ENCODE results near the gene ANXA2R. TPM values are rescaled to one million over a fixed set of nuclear protein-coding genes. Genes with fewer than 3 reads are reported as not detected.

ANXA2R gene
- total RNA-seq, 2 experiments from 2014 or later = 11.4 to 13.5 TPM

DNA sequence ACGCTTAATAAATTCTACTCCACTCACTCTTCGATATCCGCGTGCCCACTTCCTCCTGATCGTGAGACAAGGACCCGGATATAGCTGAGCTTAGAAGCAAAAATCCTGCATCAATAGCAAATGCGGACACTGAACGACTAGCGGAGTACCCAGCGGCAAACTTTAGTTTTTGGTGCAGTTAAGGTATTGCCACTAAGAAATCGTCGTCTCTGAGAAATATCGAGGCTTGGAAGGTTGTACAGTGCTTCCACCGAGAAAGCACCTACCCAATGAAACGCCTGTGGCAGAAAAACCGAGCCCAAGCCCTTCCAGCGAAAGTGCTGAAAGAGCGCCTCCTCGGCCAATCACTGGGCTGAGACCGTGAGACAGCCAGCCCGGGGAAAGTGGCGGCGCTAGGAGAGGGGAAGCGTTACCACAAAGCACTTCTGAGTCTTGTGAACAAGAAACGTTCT, 32.2 kb downstream of the ANXA2R start:
- H3K79me2 ChIP-seq (ENCODE audit: insufficient read depth, low read depth, low read length) = no peaks in the 10 kb centered on the region
- no TSS peak for BruUV-seq (replicated peaks)
- peak overlapping the region; percentile 96 for H2AFZ ChIP-seq (ENCODE audit: low read length)
- H3K4me3 ChIP-seq (ENCODE audit: low read depth, low read length, poor library complexity, severe bottlenecking) = peak overlapping the region; percentile 70
- H3K9me3 ChIP-seq (ENCODE audit: low read length) = no peaks in the 10 kb centered on the region
- intact Hi-C loops (cut with micrococcal nuclease; ENCODE audit: unreplicated experiment) = loop anchor here (1.0 to 5.0 kb wide), 4 partner anchors 13 to 594 kb away; partner anchors contain the start of genes ANXA2R and NNT
- CTCF ChIA-PET (ENCODE audit: unreplicated experiment) = interaction anchor here (0.8 to 1.5 kb wide), 4 partner anchors 11 to 113 kb away, joined by 3 read pairs; partner anchors contain the start of gene ZNF131
- H3K27ac ChIP-seq (ENCODE audit: low read depth, low read length, poor library complexity, severe bottlenecking) = peak overlapping the region; percentile 86
- H3K9me2 ChIP-seq (ENCODE audit: insufficient read depth, low read length) = no peaks in the 10 kb centered on the region
- POLR2A ChIA-PET = interaction anchor here (0.6 to 4.7 kb wide), 10 partner anchors 9 to 113 kb away, joined by 3 to 88 read pairs (median 5); partner anchors contain the start of gene ZNF131
- H3K4me1 ChIP-seq (ENCODE audit: insufficient read depth, low read length, poor library complexity, severe bottlenecking) = peaks cover 32% of the 10 kb centered on the region
- H3K4me2 ChIP-seq (ENCODE audit: low read length) = peak overlapping the region; percentile 96
- peak; percentile 85 for DNase-seq (ENCODE audit: low spot score)
- TF ChIP-seq, protein P1, sequence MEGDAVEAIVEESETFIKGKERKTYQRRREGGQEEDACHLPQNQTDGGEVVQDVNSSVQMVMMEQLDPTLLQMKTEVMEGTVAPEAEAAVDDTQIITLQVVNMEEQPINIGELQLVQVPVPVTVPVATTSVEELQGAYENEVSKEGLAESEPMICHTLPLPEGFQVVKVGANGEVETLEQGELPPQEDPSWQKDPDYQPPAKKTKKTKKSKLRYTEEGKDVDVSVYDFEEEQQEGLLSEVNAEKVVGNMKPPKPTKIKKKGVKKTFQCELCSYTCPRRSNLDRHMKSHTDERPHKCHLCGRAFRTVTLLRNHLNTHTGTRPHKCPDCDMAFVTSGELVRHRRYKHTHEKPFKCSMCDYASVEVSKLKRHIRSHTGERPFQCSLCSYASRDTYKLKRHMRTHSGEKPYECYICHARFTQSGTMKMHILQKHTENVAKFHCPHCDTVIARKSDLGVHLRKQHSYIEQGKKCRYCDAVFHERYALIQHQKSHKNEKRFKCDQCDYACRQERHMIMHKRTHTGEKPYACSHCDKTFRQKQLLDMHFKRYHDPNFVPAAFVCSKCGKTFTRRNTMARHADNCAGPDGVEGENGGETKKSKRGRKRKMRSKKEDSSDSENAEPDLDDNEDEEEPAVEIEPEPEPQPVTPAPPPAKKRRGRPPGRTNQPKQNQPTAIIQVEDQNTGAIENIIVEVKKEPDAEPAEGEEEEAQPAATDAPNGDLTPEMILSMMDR (conservative IDR thresholded peaks at IDR 0.05; ENCODE audit: low read length) = no peak; the same call in 1 of the 2 replicates
- TF ChIP-seq EZH2phosphoT487 (IDR thresholded peaks at IDR 0.05; ENCODE audit: borderline replicate concordance, low read depth, low read length) = no peak
- no peaks in the 10 kb centered on the region for H3K36me3 ChIP-seq (ENCODE audit: insufficient read depth, low read length)
- no peaks in the 10 kb centered on the region for H4K20me1 ChIP-seq (ENCODE audit: insufficient read depth, low read length)

DNA sequence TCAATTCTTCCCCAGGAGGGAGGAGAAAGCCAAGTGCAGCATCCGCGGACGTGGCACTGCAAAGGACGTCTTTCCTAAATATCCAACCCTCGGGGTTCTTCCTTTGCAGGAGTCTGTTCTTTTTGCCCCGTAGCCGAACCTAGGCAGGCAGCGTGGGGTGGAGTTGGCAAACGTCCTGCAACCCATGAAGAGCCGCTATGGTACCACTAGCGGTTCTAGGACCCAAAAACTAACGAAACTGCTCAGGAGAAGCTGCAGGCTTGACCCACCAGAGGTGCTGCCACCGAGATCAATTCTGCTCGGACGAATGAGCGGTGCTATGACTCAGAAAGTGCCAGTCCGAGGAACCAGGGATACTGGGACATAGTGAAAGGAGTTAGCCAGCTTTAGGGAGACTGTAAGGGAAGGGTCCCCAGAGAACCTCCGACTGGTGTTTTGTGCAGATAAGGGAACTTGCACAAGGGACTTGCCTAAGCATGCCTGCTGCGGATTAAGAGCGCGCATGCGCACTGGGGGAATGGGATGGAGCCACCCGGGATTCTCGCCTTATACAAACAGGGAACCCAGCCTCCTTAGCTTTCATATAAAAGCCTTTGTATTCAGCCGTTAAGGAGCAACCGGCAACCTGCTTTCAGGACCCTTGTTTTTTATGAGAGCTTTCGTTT, 32.7 kb downstream of the ANXA2R start:
- peak overlapping the region; percentile 70 for H3K4me3 ChIP-seq (ENCODE audit: low read depth, low read length, poor library complexity, severe bottlenecking)
- H3K9me3 ChIP-seq (ENCODE audit: low read length) = no peaks in the 10 kb centered on the region
- CTCF ChIA-PET (ENCODE audit: unreplicated experiment) = interaction anchor here (0.8 to 1.5 kb wide), 4 partner anchors 12 to 113 kb away, joined by 3 read pairs; partner anchors contain the start of gene ZNF131
- H3K36me3 ChIP-seq (ENCODE audit: insufficient read depth, low read length) = no peaks in the 10 kb centered on the region
- peak overlapping the region; percentile 96 for H3K4me2 ChIP-seq (ENCODE audit: low read length)
- no peaks in the 10 kb centered on the region for H4K20me1 ChIP-seq (ENCODE audit: insufficient read depth, low read length)
- DNase-seq (ENCODE audit: low spot score) = peak; percentile 82
- POLR2A ChIA-PET = interaction anchor here (0.6 to 4.7 kb wide), 9 partner anchors 8 to 114 kb away, joined by 3 to 88 read pairs (median 6); partner anchors contain the start of gene ZNF131
- no peaks in the 10 kb centered on the region for H3K9me2 ChIP-seq (ENCODE audit: insufficient read depth, low read length)
- H3K4me1 ChIP-seq (ENCODE audit: insufficient read depth, low read length, poor library complexity, severe bottlenecking) = peaks cover 32% of the 10 kb centered on the region
- peak overlapping the region; percentile 86 for H3K27ac ChIP-seq (ENCODE audit: low read depth, low read length, poor library complexity, severe bottlenecking)
- intact Hi-C loops (cut with micrococcal nuclease; ENCODE audit: unreplicated experiment) = loop anchor here (5.0 kb wide), 1 partner anchor 595 kb away; the partner anchor contains the start of gene NNT
- BruUV-seq (replicated peaks) = TSS peak; percentile 54
- no peaks in the 10 kb centered on the region for H3K79me2 ChIP-seq (ENCODE audit: insufficient read depth, low read depth, low read length)
- H2AFZ ChIP-seq (ENCODE audit: low read length) = peak overlapping the region; percentile 96
- TF ChIP-seq EZH2phosphoT487 (IDR thresholded peaks at IDR 0.05; ENCODE audit: borderline replicate concordance, low read depth, low read length) = no peak
- TF ChIP-seq, protein P1 (conservative IDR thresholded peaks at IDR 0.05; ENCODE audit: low read length) = no peak
